Activated CD4-positive, alpha-beta T cell treated with anti-CD3 and anti-CD28 coated beads, Interleukin-2, Interleukin-4, amounts not matched to agents 100 ng/mL and 50 ng/mL, durations not matched to agents 16 hours and 8 hours (primary cell): ENCODE results near the gene C3orf52.

Experiments
- DNase-seq: peaks from one replicate; pipeline ENCODE4 v3.0.0-alpha.2; 2020; ENCODE audit warnings: low spot score

C3orf52 gene

GRCh38 chr3:112086875-112087524 lies 811 bp downstream of the C3orf52 start:
- DNase-seq = no peak

GRCh38 chr3:112087746-112088145 lies 1.6 kb downstream of the C3orf52 start:
- DNase-seq = no peak

DNA sequence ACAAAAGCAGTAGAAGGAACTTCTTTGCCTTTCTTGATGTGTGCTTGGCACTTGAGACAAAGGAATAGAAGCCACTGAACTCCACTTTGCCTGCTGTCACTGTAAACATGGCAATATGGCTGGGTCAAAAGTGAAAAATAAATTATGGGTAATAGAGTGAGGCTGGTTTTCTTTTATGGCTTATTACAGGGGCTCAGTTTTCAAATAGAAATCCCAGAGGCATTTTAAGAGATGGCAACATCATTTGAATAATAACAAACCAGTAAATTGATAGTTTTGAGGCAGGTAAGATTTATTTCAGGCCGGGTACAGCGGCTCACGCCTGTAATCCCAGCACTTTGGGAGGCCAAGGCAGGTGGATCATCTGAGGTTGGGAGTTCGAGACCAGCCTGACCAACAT lies 2.8 kb downstream of the C3orf52 start:
- DNase-seq = no peak

DNA sequence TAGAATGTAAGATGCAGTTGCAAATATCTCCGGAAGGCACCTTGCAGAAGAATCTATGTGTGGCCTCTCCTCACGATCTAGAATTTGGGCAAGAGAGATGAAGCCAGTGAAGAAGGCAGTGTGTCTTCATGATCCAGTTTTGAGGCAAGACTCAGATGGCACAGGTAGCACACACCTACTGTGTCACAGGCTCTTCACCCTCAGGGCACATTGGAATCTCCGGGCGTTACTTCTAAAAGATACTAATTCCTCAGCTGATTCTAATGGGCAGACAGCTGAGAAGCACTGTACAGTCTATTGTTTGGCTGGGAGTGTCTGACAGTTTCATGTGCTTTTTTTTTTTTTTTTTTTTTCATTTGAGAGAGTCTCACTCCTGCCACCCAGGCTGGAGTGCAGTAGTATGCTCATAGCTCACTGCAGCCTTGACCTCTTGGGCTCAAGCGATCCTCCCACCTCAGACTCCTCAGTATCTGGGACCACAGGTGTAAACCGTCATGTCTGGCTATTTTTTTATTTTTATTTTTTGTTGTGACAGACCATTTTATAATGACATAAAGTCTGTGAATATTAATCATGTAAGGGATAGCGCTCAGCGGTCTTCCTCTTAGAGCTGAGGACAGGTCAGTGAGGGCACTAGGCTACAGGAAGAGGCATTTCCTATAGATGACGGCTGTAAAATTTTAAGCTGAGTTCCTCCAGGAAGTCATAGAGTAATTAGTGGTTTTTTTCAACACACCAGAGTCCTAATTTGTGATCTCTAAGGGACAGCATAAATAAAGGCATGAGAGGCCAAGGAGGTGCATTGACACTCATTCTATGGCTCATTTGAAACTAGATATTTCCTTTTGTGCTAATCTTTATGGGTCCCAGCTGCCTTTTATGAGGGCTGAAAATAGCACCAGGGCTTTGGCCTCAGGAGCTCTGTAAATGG lies 4.0 kb downstream of the C3orf52 start:
- DNase-seq = no peak

- no peak for DNase-seq
Observed at GRCh38 chr3:112090887-112091586, 4.8 kb downstream of the C3orf52 start.

- no peak for DNase-seq
Observed at GRCh38 chr3:112092496-112093179, 6.4 kb downstream of the C3orf52 start.

DNA sequence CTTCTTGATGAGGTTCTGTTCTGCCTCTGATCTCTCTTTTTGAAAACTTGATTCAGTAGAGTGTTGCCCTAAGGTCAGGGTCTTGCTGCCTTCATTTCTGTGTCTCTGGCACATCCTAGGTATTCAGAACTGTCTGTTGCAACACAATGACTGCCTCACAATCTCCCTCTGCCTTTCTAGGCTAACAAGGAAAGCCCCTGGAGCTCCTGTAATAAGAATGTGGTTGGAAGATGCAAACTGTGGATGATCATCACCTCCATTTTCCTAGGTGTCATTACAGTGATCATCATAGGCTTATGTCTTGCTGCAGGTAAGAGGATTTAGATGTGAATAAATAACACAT lies 7.0 kb downstream of the C3orf52 start:
- DNase-seq = no peak

- no peak for DNase-seq
Observed at GRCh38 chr3:112095731-112096130, 9.5 kb downstream of the C3orf52 start.

- DNase-seq = no peak
Observed at GRCh38 chr3:112096176-112096575, 10.0 kb downstream of the C3orf52 start.

DNA sequence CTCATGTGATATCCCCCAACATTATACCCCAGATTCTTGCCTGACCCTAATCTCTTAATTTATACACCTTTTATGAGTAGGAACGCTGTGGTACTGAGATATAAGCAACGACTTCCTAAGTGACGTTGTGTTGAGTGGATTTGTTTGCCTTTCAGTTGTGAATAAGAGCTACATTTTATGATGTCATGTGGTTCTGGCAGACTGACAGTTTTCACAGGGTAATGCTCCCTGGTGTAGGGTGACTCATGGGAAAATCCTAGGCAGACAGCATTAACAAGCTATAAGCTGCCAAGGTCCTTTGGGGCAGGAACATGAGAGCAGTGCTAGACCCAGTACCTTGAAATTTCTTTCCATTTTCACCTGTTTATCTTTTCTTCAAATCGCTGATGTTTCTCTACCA lies 11.2 kb downstream of the C3orf52 start:
- peak; percentile 27 for DNase-seq

DNA sequence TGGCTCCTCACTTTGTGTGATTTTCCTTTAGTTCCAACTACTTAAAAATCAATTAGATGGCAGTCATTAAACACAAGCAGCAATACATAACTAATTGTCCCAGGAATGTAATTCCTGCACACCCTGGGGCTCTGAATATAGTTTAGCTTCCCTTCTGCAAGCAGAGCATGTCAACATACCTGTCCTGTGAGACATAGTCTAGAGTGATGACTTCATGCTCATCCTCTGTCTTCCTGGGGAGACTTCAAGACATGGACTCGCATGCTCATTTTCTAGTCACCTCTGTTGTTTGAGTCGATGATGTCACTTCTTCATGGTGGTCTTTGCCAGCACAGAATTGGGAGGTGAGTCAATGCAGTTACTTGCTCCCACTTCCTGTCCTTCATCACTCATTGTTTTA lies 15.7 kb downstream of the C3orf52 start:
- DNase-seq = no peak

DNA sequence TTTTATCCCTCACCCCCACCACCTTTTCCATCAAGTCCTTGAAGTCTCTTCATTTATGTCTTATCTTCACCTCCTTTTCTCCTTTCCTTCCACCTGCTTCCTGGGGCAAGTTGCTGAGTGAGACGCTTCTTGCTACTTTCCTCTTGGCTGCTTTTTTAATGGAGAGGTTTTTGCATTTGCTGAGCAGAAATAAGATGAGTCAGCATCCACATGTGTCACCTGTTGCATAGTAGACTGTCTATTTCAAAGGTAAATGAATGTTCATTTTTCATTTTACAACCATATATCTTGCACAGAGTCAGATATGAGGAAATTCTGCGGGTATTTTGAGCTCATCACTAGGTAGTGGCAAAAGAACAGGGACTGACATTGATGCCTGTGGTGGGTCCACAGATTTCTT lies 18.6 kb downstream of the C3orf52 start:
- no peak for DNase-seq

DNA sequence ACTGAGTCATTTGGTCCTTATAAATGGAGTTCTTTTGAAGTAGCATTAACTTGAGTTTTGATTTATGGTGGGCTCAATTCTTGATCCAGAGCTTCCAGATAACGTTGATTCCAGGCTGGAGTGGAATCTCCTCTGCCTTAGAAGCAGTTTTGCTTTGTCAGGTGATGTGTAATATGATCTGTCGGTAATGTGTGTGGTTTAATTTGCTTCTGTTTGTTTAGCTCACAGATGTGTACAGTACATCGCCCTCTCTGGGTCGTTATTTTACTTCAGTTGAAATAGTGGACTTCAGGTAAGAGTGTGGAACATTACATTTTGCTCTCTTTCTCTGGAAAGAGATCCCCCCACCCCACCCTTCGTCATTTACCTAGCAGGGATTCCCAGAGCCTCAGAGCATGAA lies 23.1 kb downstream of the C3orf52 start:
- no peak for DNase-seq

DNA sequence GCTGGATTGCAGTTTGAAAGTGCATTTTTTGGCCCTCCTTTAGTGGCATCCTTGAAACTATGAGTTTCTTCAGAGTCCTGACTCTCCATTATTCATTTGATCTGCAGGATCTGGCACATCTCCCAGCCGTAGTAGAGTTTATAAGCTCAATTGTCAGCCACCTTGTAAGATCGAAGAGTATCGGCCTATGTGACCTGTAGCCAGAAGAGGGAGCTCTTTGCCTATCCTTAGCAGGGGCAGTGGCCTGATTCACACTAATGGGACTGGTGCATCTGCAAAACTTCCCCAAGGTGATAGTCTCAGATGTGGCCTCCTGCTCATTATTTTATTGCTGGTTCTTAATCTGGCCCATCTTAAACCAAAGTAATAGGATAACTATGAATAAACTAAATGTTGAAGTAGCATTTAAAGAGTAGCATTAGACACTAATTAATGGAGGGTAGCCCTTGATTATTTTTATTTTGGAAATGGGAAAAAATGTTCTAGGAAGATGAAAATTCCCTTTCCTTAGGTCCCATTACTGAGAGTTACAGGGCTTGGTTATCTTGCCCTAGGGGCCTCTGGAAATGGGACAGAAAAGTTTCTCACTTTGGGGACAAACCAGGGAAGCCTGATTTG lies 25.7 kb downstream of the C3orf52 start:
- peak; percentile 74 for DNase-seq

DNA sequence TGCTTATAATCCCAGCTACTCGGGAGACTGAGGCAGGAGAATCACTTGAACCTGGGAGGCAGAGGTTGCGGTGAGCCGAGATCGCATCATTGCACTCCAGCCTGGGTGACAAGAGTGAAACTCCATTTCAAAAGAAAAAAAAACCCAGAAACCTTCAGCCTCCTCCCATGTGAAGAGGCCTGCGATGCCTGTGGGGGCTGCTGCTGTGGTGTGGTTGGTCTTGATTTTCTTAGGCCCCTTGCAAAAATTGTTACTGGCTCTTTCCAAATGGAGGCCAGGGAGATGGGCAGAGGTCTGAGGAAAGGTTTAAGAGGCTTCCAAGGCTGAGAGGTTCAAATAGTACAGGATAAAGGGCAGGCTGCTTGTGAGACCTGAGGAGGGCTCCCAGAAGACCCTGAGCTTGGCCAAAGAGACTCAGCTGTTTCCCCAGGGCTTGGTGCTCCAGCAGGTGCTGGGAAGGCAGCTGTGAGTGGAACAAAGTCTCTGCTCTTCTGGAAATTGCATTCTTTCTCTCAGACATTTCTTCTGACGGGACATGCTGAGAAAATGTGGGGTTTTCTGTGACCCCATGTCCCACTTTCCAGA lies 28.5 kb downstream of the C3orf52 start:
- no peak for DNase-seq

DNA sequence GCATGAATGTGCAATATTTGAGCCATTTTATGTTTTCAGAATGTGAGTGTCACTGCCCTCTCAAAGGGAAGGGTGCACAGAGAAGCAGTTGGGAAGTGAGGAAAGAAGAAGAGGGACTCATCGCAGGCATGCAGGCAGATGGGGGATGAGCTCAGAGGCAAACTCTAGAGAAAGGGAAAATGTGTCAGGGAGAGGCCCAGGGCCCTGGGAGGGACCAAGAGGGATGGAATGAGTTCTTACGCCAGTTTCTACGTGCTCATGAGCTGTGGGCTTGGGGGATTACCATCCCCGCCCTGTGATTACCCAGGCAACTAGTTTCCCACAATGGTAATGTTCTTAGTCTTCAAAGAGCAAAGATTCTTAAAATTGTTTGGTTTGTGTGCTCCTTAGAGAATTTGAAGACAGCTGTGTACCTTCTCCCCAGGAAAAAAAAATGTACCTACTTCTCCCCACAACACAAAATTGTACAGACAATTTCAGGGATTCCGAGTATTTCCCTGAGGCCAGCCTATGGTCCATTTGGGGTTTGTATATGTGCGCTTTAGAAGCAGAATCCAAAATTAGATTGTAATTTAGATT lies 29.1 kb downstream of the C3orf52 start:
- no peak for DNase-seq

GRCh38 chr3:112115806-112116383 lies 29.7 kb downstream of the C3orf52 start:
- DNase-seq = no peak

DNA sequence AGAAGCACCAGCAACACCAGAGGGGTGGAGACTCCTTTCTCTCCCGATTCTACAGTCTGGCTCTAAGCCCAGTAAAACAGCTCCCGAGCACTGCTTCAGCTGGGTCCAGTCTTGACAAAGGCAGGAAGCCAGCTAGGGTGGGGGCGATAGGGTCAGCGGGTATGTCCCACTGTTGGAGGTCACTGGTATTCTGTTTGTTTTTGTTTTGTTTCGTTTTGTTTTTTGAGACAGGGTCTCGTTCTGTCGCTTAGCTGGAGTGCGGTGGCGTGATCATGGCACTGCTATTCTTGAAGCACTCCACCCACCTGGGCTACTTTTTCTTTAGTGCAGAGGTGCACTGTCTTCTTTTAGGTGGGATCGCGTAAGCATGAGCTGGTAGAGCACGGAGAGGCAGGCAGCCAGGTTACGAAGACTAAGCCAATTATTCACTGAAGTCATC lies 30.6 kb downstream of the C3orf52 start:
- DNase-seq = no peak

DNA sequence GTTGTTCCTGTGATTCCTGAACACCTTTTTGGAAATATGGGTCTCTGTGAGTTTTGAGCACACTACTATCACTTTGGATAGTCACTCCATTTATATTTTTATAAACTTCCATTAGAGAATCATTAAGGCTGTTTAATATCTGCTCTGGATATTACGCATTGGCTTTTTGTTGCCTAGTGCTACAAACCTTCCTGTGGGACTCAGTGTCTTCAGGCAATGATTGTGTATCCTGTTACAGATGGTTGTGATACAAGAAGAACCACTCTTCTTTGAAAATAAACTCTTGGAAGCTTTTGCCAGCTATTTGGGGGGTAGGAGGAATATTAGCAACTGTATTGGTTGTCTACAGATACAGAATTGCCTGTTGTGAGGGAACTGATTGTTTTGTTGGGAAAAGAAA lies 31.2 kb downstream of the C3orf52 start:
- DNase-seq = no peak

DNA sequence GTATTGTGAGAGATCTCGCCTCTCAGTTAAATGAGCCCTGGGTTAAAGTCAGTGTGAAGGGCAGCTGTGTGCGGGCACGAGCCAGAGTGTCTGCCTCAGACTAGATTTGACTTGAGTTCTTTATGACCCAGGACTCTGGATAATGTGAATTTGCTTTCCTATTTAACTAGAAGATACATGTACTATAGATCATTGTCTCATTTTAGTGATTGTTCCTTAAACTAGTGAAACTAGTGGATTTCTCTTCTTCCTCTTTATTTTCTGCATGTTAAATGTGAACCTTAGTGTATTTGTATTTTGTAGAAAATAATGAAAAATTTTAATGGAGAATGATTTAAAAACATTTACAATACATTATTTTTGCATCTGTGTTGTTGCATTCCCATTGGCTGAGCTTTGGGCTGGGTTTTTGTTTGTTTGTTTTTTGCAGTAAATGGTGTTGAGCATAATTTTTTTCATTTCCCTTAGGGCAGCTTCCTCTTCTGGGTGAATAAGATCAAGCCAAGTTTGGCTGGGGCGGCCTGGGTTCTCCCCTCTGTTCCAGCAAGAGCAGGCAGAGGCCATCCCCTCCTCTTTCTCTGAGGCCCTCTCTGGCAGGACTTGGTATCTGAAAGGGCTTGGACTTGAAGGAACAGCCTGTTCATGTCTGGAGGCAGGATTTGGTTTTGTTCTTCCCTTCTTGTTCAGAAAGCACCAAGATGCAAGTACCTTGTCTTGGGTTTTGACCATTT lies 31.8 kb downstream of the C3orf52 start:
- DNase-seq = no peak
